Measurements from ENCODE around the gene UBE2D1. TPM values are rescaled to one million over a fixed set of nuclear protein-coding genes. Genes with fewer than 3 reads are reported as not detected.

The UBE2D1 gene
- total and polyA plus RNA-seq, 2 of the 4 experiments (the other 2 are of a cell fraction) = 9.1 to 9.7 TPM

- Histone ChIP-seq H4K5ac (ENCODE audit: low read depth, low read length) (no peak overlapping the region), H3K9me3 (ENCODE audit: control insufficient read depth, insufficient read depth, low read length) (no peaks in the 10 kb centered on the region), H3K79me1 (ENCODE audit: low read depth in 1 of 2, low read length in 2 of 2) (peaks cover 2 to 4% of the 10 kb centered on the region in 2 experiments; a peak in 2 of 4 replicates), H4K8ac (ENCODE audit: low read depth in 2 of 2, low read length in 2 of 2) (no peak overlapping the region), H3K9ac (ENCODE audit: low read depth, low read length) (no peak overlapping the region), H3K4me3 (ENCODE audit: insufficient read depth, low read depth, low read length) (no peak overlapping the region), H3K23ac (ENCODE audit: low read depth, low read length) (no peak overlapping the region), H3K4me1 (ENCODE audit: control insufficient read depth, insufficient read depth, low read length) (peaks cover 2% of the 10 kb centered on the region; the same call in 1 of the 2 replicates), H3K4ac (ENCODE audit: low read depth, low read length) (no peak overlapping the region), H3K36me3 (ENCODE audit: control insufficient read depth, insufficient read depth, low read length) (peaks cover 14% of the 10 kb centered on the region), H4K91ac (ENCODE audit: insufficient read depth, low read depth, low read length) (no peak overlapping the region), H2AK9ac (replicated peaks; ENCODE audit: low read depth, low read length, poor library complexity) (no peak overlapping the region), H2BK20ac (ENCODE audit: low read depth, low read length) (no peak overlapping the region), H2BK120ac (ENCODE audit: low read depth, low read length) (no peak overlapping the region), H2BK15ac (ENCODE audit: low read depth, low read length) (no peak overlapping the region), H3K14ac (replicated peaks; ENCODE audit: low read depth, low read length) (no peak overlapping the region), H3K18ac (ENCODE audit: low read depth, low read length) (no peak overlapping the region), H3K27ac (ENCODE audit: insufficient read depth, low read length) (no peak overlapping the region), H3K9me1 (ENCODE audit: insufficient read depth, low read length) (no peaks in the 10 kb centered on the region), H3K4me2 (ENCODE audit: low read depth, low read length) (no peak overlapping the region), H3K56ac (ENCODE audit: extremely low read depth, insufficient read depth, low read length) (no peak overlapping the region), H4K20me1 (ENCODE audit: insufficient read depth, low read length) (no peaks in the 10 kb centered on the region), H2AFZ (replicated peaks; ENCODE audit: low read length, poor library complexity) (no peak overlapping the region), H2AK5ac (ENCODE audit: low read depth, low read length) (no peak overlapping the region), H3K27me3 (ENCODE audit: control insufficient read depth, insufficient read depth, low read length) (no peaks in the 10 kb centered on the region), H2BK5ac (ENCODE audit: low read depth, low read length, poor library complexity, severe bottlenecking) (no peak overlapping the region)
- ATAC-seq (ENCODE audit: low read depth) (no peak), DNase-seq (peak; percentile 8)
- peak; percentile 13; the same call in 1 of the 2 replicates for TF ChIP-seq RAD21 (IDR thresholded peaks at IDR 0.05; ENCODE audit: low read length)
- TF ChIP-seq MAZ (IDR thresholded peaks at IDR 0.05; ENCODE audit: borderline replicate concordance, low read depth, low read length) = no peak
- no peak for TF ChIP-seq NFE2L2 (IDR thresholded peaks at IDR 0.05; ENCODE audit: low read depth, low read length)
- peak; percentile 28; the same call in 1 of the 2 replicates for TF ChIP-seq SMC3 (IDR thresholded peaks at IDR 0.05; ENCODE audit: low read depth, low read length)
- peak; percentile 32 for TF ChIP-seq CTCF (conservative IDR thresholded peaks at IDR 0.05; ENCODE audit: low read depth, low read length)
- ChIA-PET CTCF (interaction anchor here (0.7 to 1.2 kb wide), 2 partner anchors 88 to 94 kb away, joined by 3 to 4 read pairs; no protein-coding TSS in a partner anchor), POLR2A (ENCODE audit: unreplicated experiment) (no interaction called here)
- in situ Hi-C loops (cut with MboI; ENCODE audit: low sequenced_read_pairs) = no loop called here
- no CpG with 5 or more reads among the region's 2 CpGs for WGBS, 2 experiments (ENCODE audit: extremely low coverage in 2 of 2, insufficient read length in 1 of 2)
- intact Hi-C loops (cut with micrococcal nuclease) = loop anchor here (1.0 kb wide), 1 partner anchor 94 kb away; no protein-coding TSS in a partner anchor
- no TSS peak for BruUV-seq (replicated peaks)
- dilution Hi-C loops (cut with HindIII; ENCODE audit: low sequenced_read_pairs, unreplicated experiment) = no loop called here
Measured at GRCh38 chr10:58393317-58393716, 58.5 kb downstream of the UBE2D1 start.
